ENCODE results near the gene DLG3.
A peak's percentile ranks its signal among the peaks of the same experiment; 100 is the strongest.

Gene DLG3

DNA sequence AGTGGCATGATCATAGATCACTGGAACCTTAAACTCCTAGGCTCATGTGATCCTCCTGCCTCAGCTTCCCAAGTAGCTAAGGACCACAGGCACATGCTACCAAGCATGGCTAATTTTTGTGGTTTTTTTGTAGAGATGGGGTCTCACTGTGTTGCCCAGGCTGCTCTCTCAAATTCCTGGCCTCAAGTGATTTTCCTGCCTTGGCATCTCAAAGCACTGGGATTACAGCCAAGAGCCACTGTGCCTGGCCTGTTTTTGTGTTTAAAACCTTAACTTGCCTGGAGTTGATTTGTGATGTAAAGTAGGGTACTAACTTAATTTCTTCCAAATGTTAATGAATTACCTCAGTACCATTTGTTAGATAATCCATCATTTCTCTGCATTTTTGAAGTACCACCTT lies 22.3 kb downstream of the DLG3 start:
- H3K36me3 ChIP-seq (ENCODE audit: control insufficient read depth, insufficient read depth, low read length) = no peaks in the 10 kb centered on the region
- no peak overlapping the region for H3K27ac ChIP-seq (ENCODE audit: low read depth, low read length)
- no peak overlapping the region for H3K9ac ChIP-seq (ENCODE audit: low read length)
- no peaks in the 10 kb centered on the region for H3K27me3 ChIP-seq (ENCODE audit: control insufficient read depth, insufficient read depth, low read length)
- no peak overlapping the region for H3K4me3 ChIP-seq (ENCODE audit: low read length)
- no peaks in the 10 kb centered on the region for H3K4me1 ChIP-seq (ENCODE audit: control insufficient read depth, insufficient read depth, low read length)

DNA sequence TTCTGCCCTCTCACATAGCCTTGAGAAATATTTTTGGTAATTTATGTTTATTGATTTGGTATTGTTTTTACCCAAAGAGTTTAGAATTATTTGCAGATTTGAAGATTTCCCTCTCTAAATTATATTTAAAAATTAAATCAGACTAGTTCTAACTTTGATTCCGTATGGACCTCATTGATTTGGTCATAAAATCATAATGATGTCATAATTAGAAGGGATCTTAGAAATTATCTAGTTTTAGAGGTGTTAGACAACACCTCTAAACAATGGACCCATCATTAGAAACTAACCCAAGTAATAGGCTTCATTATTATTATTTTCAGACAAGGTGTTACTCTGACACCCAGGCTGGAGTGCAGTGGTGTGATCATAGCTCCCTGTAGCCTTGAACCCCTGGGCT lies 24.1 kb downstream of the DLG3 start:
- Histone ChIP-seq H3K27ac (ENCODE audit: low read depth, low read length) (no peak overlapping the region), H3K27me3 (ENCODE audit: control insufficient read depth, insufficient read depth, low read length) (no peaks in the 10 kb centered on the region)

DNA sequence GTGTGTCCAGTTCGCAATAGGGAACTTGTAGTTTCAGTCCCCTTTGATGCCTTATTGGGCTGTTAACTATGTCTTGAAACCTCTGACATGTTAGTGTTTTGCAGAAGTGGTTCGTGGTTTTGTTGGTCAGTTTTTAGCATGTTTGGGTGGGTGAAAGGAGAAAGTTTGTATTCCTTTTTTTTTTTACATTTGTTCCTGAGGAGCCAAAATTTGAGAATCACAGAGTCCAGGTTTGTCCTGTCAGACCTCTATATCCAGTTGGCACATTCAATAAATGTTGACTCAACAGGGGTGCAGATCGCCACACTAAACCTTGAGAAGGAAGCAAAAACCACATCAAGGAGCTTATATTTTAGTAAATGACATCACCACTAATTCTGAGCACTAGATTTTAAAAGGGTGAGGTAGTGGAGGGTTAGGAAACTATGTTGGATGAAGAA lies 26.2 kb downstream of the DLG3 start:
- Histone ChIP-seq H3K27ac (ENCODE audit: low read depth, low read length) (no peak overlapping the region), H3K4me3 (ENCODE audit: low read length) (no peak overlapping the region), H3K9ac (ENCODE audit: low read length) (no peak overlapping the region), H3K4me1 (ENCODE audit: control insufficient read depth, insufficient read depth, low read length) (no peaks in the 10 kb centered on the region), H3K36me3 (ENCODE audit: control insufficient read depth, insufficient read depth, low read length) (no peaks in the 10 kb centered on the region), H3K27me3 (ENCODE audit: control insufficient read depth, insufficient read depth, low read length) (no peaks in the 10 kb centered on the region)

More for the DNA sequence above, 24.1 kb downstream of the DLG3 start:
- Histone ChIP-seq H3K4me1 (ENCODE audit: control insufficient read depth, insufficient read depth, low read length) (no peaks in the 10 kb centered on the region), H3K36me3 (ENCODE audit: control insufficient read depth, insufficient read depth, low read length) (no peaks in the 10 kb centered on the region), H3K4me3 (ENCODE audit: low read length) (no peak overlapping the region), H3K9ac (ENCODE audit: low read length) (no peak overlapping the region)

DNA sequence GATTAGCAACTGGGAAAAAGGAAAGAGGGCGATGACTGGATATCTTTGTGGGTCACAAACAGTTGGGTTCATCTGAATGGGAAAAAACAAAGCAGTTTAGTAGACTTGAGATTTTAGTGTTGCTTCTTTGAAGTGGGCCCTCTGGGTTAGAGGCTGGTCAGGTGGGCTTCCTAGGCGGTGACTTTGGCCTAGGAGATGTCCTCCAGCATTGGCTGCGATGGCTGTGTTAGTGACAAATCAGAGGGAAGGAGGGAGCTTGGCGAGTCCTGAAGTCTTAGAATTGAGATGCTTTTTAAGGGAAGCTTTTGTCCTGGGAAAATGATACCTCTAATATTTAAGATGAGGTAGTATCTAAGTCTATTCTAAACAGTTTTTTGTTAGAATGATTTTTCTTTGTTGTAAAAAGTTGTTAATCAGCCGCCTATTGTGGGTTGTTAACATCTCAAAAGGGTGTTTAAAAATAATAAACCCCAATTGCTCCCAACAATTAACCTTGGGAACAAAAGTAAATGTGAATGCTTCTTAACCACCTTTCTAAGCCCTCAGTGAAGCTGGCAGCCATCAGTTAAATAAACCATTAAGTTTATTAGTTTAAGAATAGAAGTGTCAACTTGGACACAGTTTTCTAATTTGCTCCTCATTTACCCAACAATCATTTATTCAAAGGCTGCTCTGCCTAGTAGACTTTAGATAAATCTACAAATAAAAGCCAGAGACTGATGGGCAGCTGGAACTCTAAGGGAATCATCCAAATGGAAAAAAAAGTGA lies 31.7 kb downstream of the DLG3 start:
- Histone ChIP-seq H3K4me1 (ENCODE audit: control insufficient read depth, insufficient read depth, low read length) (peaks cover 11% of the 10 kb centered on the region), H3K36me3 (ENCODE audit: control insufficient read depth, insufficient read depth, low read length) (no peaks in the 10 kb centered on the region), H3K27me3 (ENCODE audit: control insufficient read depth, insufficient read depth, low read length) (no peaks in the 10 kb centered on the region), H3K27ac (ENCODE audit: low read depth, low read length) (peak overlapping the region; percentile 65), H3K4me3 (ENCODE audit: low read length) (no peak overlapping the region), H3K9ac (ENCODE audit: low read length) (no peak overlapping the region)

DNA sequence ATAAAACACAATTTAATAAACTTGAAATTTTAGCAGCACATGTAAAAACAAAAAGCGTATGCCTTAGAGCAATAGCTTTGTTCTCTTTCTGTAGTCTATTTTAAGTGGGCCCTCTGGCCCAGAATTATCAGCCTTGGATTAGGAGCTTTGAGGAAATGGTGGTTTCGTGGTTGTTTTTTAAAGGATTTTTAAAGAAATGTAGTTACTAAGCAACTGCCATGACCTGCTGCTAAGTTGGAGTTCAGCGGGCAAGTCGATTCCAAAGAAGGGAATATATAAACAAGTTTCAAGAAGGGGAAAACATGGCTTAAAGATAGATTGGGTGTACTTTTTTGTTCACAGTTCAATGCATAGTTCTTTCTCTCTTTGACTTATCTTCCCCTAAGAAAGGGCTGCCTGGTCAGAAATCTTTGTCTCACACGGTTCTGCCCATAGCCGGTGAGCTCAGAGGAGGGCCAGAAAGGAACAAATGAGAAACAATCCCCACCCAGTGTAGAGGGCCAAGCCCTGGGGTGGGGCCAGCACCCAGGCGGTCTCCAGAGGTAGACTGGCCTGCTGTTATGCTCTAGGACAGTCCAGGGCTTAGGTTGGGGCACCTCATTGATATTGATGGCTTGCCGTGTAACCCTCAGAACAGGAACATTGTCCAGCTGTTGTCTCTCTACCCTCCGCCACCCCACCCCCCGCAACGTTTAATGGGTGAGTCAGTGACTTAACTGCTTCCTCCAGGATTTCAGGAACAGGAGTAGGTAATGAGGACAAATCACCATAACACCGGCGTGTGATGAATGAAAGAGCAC lies 32.5 kb downstream of the DLG3 start:
- Histone ChIP-seq H3K27ac (ENCODE audit: low read depth, low read length) (peak overlapping the region; percentile 65), H3K4me3 (ENCODE audit: low read length) (no peak overlapping the region), H3K36me3 (ENCODE audit: control insufficient read depth, insufficient read depth, low read length) (no peaks in the 10 kb centered on the region), H3K27me3 (ENCODE audit: control insufficient read depth, insufficient read depth, low read length) (no peaks in the 10 kb centered on the region), H3K4me1 (ENCODE audit: control insufficient read depth, insufficient read depth, low read length) (peaks cover 11% of the 10 kb centered on the region), H3K9ac (ENCODE audit: low read length) (peak overlapping the region; percentile 10)

DNA sequence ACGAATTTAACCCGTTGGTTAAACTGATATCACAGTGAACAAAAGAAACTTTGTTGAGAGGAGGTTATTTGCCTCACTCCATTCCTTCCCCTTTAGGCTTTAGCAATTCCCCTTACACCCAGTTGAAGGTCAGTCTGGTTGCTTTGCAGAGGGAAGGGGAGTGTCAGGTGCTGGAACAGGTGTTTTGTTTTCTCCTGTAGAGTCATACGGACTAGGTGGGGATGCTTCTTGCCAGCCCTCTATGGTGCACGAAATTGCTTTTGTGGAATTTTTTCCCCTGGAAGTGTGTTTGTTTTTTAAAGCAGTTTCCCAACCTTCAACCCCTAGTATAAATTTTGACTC lies 33.1 kb downstream of the DLG3 start:
- Histone ChIP-seq H3K36me3 (ENCODE audit: control insufficient read depth, insufficient read depth, low read length) (no peaks in the 10 kb centered on the region), H3K4me3 (ENCODE audit: low read length) (no peak overlapping the region), H3K9ac (ENCODE audit: low read length) (no peak overlapping the region), H3K27ac (ENCODE audit: low read depth, low read length) (peak overlapping the region; percentile 65), H3K27me3 (ENCODE audit: control insufficient read depth, insufficient read depth, low read length) (no peaks in the 10 kb centered on the region), H3K4me1 (ENCODE audit: control insufficient read depth, insufficient read depth, low read length) (peaks cover 11% of the 10 kb centered on the region)

DNA sequence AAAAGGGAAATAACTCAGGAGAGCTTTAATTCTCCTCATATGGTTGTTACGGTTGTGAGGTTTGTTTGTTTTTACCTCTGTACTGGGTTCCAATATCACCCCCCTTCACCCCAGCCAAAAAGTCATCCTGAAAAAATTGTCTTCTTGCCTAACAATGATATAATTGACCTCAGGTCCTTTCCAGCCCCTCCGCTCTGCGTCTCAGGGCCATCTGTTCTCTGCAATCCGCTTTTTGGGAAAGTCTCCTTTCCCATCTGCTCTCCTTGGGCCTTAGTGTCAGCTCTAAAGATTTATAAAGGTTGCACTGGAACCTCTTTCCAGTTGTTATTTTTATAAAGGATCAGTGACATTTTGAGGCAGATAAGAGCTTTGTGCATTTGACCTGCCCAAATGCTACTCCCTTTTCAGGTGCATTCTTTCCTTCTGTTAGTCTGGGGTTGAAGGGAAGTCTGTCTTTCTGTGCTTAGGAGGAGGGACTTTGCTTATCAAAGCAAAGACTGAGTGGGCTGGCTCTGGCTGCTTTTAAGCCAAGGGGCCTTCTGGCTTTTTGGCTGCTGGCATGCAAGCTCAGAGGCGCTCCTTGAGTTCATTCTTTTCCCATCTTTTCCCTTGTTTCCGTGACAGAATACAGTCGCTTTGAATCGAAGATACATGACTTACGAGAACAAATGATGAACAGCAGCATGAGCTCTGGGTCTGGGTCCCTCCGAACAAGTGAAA lies 34.1 kb downstream of the DLG3 start:
- no peak overlapping the region for H3K4me3 ChIP-seq (ENCODE audit: low read length)
- H3K27me3 ChIP-seq (ENCODE audit: control insufficient read depth, insufficient read depth, low read length) = no peaks in the 10 kb centered on the region
- peaks cover 11% of the 10 kb centered on the region for H3K4me1 ChIP-seq (ENCODE audit: control insufficient read depth, insufficient read depth, low read length)
- H3K36me3 ChIP-seq (ENCODE audit: control insufficient read depth, insufficient read depth, low read length) = no peaks in the 10 kb centered on the region
- H3K27ac ChIP-seq (ENCODE audit: low read depth, low read length) = peak overlapping the region; percentile 64
- H3K9ac ChIP-seq (ENCODE audit: low read length) = no peak overlapping the region

DNA sequence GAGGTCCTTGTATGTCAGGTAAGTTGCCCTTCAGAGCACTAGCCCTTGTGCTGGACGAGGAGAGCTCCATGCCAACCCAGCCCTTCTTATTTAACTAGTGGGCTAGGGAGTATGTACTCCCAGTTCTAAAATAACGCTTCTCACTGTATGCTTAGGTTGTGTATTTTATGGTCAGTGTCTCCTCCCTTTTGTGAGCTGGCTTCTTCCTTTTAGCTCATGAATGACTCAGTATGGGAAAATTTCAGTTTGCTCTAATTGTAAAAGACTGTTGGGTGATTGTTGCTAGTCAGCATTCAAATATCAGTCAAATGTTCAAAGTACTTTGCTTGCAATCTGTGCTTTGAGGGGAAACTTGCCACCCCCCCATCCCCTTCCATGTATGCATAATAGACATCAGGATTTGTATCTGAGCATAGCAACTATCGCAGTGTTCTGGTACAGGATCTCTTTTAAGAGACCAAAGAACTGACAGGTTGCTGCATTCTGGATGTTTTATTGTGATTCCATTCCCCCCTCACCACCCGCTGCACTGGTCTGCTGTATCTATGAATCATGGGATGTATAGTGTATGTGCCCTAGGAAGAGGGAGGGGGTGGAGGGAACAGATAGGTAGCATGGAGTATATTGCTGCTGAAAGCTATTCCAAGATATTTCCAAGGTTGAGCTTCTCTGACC lies 34.7 kb downstream of the DLG3 start:
- no peak overlapping the region for H3K9ac ChIP-seq (ENCODE audit: low read length)
- H3K27ac ChIP-seq (ENCODE audit: low read depth, low read length) = peak overlapping the region; percentile 64
- no peaks in the 10 kb centered on the region for H3K27me3 ChIP-seq (ENCODE audit: control insufficient read depth, insufficient read depth, low read length)
- H3K4me3 ChIP-seq (ENCODE audit: low read length) = no peak overlapping the region
- peaks cover 11% of the 10 kb centered on the region for H3K4me1 ChIP-seq (ENCODE audit: control insufficient read depth, insufficient read depth, low read length)
- H3K36me3 ChIP-seq (ENCODE audit: control insufficient read depth, insufficient read depth, low read length) = no peaks in the 10 kb centered on the region

DNA sequence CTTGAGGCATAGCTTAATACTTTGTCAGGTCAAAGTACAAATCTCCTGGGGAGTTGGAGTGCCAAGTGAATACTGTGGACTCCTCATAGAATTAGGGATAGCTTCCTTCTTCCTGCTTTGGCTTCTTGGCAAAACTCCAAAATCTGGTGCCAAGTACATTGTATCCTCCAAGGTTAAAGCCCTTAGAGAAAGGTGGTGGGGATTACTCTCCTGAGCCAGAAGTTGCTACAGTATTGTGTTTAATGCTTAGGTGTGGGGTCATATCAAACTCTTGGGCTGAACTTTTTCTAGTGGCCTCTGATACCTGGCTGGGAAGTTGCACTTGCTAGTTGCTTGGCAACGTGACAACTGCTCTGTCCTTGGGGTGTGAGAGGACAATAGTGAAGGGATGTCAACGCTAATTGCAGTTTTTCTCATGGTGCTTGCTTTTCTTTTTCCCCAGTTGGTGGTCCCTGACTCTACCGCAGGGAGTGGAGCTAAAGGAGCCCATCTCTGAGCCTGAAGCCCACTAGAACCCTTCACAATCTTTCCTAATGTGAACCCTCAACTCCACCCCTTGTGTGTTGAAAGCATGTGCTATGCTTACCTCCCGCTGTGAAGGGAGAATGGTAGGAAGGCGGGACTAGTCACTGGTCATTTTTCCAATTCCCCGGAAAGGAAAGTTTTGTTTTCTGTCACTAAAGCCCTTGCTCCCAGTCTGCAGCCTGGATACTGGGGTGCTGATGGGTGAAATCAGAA lies 35.5 kb downstream of the DLG3 start:
- Histone ChIP-seq H3K27me3 (ENCODE audit: control insufficient read depth, insufficient read depth, low read length) (no peaks in the 10 kb centered on the region), H3K4me3 (ENCODE audit: low read length) (peak overlapping the region; percentile 2), H3K4me1 (ENCODE audit: control insufficient read depth, insufficient read depth, low read length) (peaks cover 11% of the 10 kb centered on the region), H3K36me3 (ENCODE audit: control insufficient read depth, insufficient read depth, low read length) (no peaks in the 10 kb centered on the region), H3K9ac (ENCODE audit: low read length) (no peak overlapping the region), H3K27ac (ENCODE audit: low read depth, low read length) (peak overlapping the region; percentile 64)

DNA sequence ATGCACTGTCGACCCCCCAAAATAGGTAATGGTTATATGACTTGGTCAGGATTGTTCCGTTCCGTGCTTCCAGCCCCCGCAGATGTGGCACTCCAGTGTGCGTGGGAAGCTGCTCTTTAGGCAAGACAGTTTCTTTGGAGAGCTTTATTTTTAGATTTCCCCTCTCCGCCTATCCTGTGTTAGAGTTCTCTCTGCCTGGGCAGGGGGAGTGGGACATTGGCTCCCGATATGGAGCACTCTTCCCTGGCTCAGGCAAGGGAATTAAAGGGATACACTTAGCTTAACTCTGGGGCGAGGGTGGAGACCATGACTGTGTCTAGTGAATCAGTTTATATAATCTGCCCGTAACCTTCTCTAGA lies 36.0 kb downstream of the DLG3 start:
- H3K9ac ChIP-seq (ENCODE audit: low read length) = no peak overlapping the region
- peak overlapping the region; percentile 4 for H3K27ac ChIP-seq (ENCODE audit: low read depth, low read length)
- peaks cover 11% of the 10 kb centered on the region for H3K4me1 ChIP-seq (ENCODE audit: control insufficient read depth, insufficient read depth, low read length)
- no peaks in the 10 kb centered on the region for H3K27me3 ChIP-seq (ENCODE audit: control insufficient read depth, insufficient read depth, low read length)
- no peaks in the 10 kb centered on the region for H3K36me3 ChIP-seq (ENCODE audit: control insufficient read depth, insufficient read depth, low read length)
- no peak overlapping the region for H3K4me3 ChIP-seq (ENCODE audit: low read length)

DNA sequence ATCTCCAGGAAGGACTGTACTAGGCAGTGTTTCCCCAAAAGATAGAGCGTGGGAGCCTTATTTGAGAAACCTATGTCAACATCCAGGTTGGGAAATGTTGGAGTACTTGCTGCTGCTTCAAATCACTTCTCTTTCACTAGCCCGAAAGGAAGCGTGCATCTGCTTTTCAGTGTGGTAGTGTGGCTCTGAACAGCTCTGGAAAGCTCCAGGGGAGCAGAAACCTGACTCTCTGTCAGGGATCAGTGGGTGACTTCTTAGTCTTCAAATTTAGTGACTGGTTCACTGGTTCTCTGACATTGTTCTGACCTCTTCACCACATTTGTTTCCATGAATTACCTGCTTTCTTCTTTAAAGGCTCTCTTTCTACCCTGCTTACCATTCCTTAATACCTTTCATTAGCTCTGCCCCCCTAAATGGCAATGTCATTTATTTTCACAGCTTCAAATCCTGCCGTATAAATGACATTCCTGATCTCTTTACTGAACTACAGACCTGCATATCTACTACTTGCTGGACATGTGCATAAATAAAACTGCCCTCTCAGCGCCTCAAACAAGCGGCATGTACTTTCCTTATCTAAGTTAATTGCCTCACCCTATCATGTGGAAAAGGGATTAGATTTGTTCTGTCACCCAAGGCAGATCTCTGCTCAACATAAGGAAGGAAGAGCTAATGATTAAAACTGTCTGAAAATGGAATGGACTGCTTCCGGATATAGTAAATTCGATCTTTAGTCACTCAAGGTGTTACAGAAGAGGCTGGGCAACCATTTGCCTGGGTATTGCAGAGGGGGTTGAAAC lies 37.0 kb downstream of the DLG3 start:
- no peak overlapping the region for H3K9ac ChIP-seq (ENCODE audit: low read length)

More for the DNA sequence above, 37.0 kb downstream of the DLG3 start:
- peaks cover 11% of the 10 kb centered on the region for H3K4me1 ChIP-seq (ENCODE audit: control insufficient read depth, insufficient read depth, low read length)
- H3K27me3 ChIP-seq (ENCODE audit: control insufficient read depth, insufficient read depth, low read length) = no peaks in the 10 kb centered on the region
- no peak overlapping the region for H3K4me3 ChIP-seq (ENCODE audit: low read length)
- H3K27ac ChIP-seq (ENCODE audit: low read depth, low read length) = no peak overlapping the region
- H3K36me3 ChIP-seq (ENCODE audit: control insufficient read depth, insufficient read depth, low read length) = no peaks in the 10 kb centered on the region

Measured in rectal smooth muscle tissue (tissue), 1 donor.